Measurements from ENCODE around the gene CEBPZ.
A peak's percentile ranks its signal among the peaks of the same experiment; 100 is the strongest.

CEBPZ gene

DNA sequence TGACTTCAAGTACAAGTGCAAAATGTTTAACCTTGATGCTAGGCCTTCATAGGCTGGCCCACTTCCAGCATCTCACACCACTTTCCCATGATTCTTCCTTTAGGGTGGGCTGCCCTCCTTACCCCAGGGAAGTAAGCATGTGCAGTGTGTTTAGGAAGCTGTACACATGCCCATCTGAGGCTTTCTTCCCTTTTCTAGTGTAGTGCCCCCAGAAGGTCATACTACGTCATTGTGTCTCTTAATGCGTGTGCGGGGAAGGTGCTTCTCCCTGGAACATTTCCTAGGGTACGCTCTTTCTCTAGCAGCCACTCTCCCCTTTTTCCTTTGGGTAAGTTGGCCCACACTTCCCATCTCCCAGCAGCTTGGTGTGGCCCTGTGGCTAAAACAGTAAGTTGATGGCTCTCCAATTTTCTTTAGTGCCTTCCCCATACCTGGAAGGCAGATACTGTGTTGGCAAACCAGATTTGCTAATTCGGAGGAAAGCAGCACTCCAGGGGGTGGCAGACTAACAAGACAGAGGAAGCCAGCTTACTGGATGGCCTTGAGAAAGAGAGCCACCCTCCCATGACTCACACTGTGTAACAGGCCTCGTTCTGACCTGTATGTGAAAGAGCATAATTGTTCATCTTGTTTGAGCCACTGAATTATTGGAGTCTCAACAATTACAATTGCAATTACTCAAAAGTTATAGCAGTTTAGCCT lies 41.8 kb downstream of the CEBPZ start:
- ChIA-PET CTCF (interaction anchor here (0.8 to 2.0 kb wide), 6 partner anchors 12 to 32 kb away, joined by 3 to 15 read pairs (median 4); partner anchors contain the start of gene EIF2AK2), POLR2A (interaction anchor here (1.0 kb wide), 1 partner anchor 22 kb away, joined by 3 read pairs; no protein-coding TSS in a partner anchor)

GRCh38 chr2:37188570-37188969 lies 42.8 kb downstream of the CEBPZ start, which contains the start of gene SULT6B1:
SULT6B1 (minus strand) TSS chr2:37188670; CDS start chr2:37188640, 30 bp downstream.
- no peak for TF ChIP-seq CTCF (IDR thresholded peaks at IDR 0.05; ENCODE audit: insufficient read depth, low read length, missing control alignments)
- no peak for DNase-seq (ENCODE audit: low read depth, low spot score)
- POLR2A ChIA-PET, result no interaction called here
- no peak within 1 kb of the TSS for H3K4me3 ChIP-seq (ENCODE audit: low read depth, low read length)
- CTCF ChIA-PET, result interaction anchor here (1.6 to 2.0 kb wide), 2 partner anchors 11 to 20 kb away, joined by 5 to 15 read pairs; no protein-coding TSS in a partner anchor

More for the DNA sequence above, 41.8 kb downstream of the CEBPZ start:
- DNase-seq (ENCODE audit: low read depth, low spot score), result peak; percentile 75
- H3K4me3 ChIP-seq (ENCODE audit: low read depth, low read length), result no peak overlapping the region
- TF ChIP-seq CTCF (IDR thresholded peaks at IDR 0.05; ENCODE audit: insufficient read depth, low read length, missing control alignments), result no peak

- ChIA-PET CTCF (interaction anchor here (4.8 kb wide), 1 partner anchor 13 kb away, joined by 54 read pairs; no protein-coding TSS in a partner anchor), POLR2A (interaction anchor here (0.9 kb wide), 1 partner anchor 25 kb away, joined by 4 read pairs; the partner anchor contains the start of gene EIF2AK2)
- no peak for TF ChIP-seq CTCF (IDR thresholded peaks at IDR 0.05; ENCODE audit: insufficient read depth, low read length, missing control alignments)
- peak; percentile 38 for DNase-seq (ENCODE audit: low read depth, low spot score)
- no peak overlapping the region for H3K4me3 ChIP-seq (ENCODE audit: low read depth, low read length)
Measured at GRCh38 chr2:37181726-37182684, 49.4 kb downstream of the CEBPZ start.

DNA sequence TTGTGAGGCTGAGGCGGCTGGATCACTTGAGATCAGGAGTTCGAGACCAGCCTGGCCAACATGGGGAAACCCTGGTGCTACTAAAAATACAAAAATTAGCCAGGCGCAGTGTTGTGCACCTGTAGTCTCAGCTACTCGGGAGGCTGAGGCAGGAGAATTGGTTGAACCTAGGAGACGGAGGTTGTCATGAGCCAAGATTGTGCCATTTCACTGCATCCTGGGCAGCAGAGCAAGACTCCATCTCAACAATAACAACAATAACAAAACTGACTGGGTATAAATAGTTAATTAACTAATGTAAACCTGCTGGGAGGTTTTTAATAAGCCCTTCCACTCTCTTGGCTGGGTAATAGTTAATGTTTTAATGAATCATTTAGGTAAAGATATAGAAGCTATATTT lies 50.8 kb downstream of the CEBPZ start:
- ChIA-PET CTCF (interaction anchor here (4.8 kb wide), 1 partner anchor 12 kb away, joined by 54 read pairs; no protein-coding TSS in a partner anchor), POLR2A (no interaction called here)
- H3K4me3 ChIP-seq (ENCODE audit: low read depth, low read length), result no peak overlapping the region
- no peak for TF ChIP-seq CTCF (IDR thresholded peaks at IDR 0.05; ENCODE audit: insufficient read depth, low read length, missing control alignments)
- DNase-seq (ENCODE audit: low read depth, low spot score), result no peak

DNA sequence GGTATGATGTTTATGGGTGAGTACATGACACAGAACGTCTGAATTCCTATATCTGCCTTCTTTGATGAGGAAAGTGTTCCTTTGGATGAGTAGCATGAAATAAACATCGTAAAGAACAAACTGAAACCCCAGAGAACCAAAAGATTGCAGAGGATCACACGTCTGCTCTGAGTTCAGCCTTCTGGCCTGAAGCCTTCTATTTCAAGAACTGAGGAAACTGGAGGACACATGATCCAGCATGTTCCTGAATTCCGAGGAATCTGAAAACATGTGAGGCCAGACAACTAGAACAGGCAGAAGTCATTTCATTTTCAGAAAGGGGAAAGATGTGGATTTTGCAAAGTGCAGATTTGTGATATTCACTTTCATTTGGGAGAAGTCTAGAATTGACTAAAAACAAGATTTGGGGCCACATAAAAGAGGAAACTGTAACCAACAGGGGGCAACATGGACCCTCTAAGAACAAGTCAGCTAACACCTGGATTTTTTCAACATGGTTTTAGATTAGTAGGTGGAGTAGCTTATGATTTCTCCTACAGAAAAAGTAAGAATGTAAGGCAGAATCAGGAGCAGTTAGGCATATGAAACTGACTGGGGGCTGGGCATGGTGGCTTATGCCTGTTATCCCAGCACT lies 51.3 kb downstream of the CEBPZ start:
- TF ChIP-seq CTCF (IDR thresholded peaks at IDR 0.05; ENCODE audit: insufficient read depth, low read length, missing control alignments), result no peak
- no peak overlapping the region for H3K4me3 ChIP-seq (ENCODE audit: low read depth, low read length)
- no peak for DNase-seq (ENCODE audit: low read depth, low spot score)
- CTCF ChIA-PET, result interaction anchor here (4.8 kb wide), 1 partner anchor 11 kb away, joined by 54 read pairs; no protein-coding TSS in a partner anchor
- POLR2A ChIA-PET, result no interaction called here
